Measurements from ENCODE around the gene TMEM81.

GRCh38 chr1:205072881-205073280 is 11.4 kb downstream of the TMEM81 start:
- TF ChIP-seq CTCF (IDR thresholded peaks at IDR 0.05), result no peak
- no peak for TF ChIP-seq POLR2A (IDR thresholded peaks at IDR 0.05)
- no peak for TF ChIP-seq POLR2AphosphoS5 (IDR thresholded peaks at IDR 0.05)
